Activated T-helper 17 cell treated with anti-CD3 and anti-CD28 coated beads, Interleukin-2, amount 50 U/mL, for 72 hours (primary cell): ENCODE results near the gene THSD7A. TPM values are rescaled to one million over a fixed set of nuclear protein-coding genes. Genes with fewer than 3 reads are reported as not detected.

Experiments used
- ATAC-seq: fragments of 150-1000 bp; cut with Tn5 transposase; replicated peaks from 2 replicates; pipeline ENCODE4 v1.10.0; 2021; ENCODE audit warnings: mild to moderate bottlenecking, moderate library complexity
- H3K27ac Mint-ChIP-seq: one replicate; pipeline ENCODE4 v1.8.0; 2022; ENCODE audit warnings: mixed read lengths
- H3K27me3 Mint-ChIP-seq: one replicate; pipeline ENCODE4 v1.8.0; 2022; ENCODE audit warnings: mixed read lengths
- H3K36me3 Mint-ChIP-seq: one replicate; pipeline ENCODE4 v1.8.0; 2022; ENCODE audit warnings: low read depth, mild to moderate bottlenecking, mixed read lengths
- H3K4me1 Mint-ChIP-seq: one replicate; pipeline ENCODE4 v1.8.0; 2022; ENCODE audit warnings: mixed read lengths
- H3K4me3 Mint-ChIP-seq: one replicate; pipeline ENCODE4 v1.8.0; 2022; ENCODE audit warnings: mild to moderate bottlenecking, mixed read lengths
- H3K9me3 Mint-ChIP-seq: one replicate; pipeline ENCODE4 v1.8.0; 2022; ENCODE audit warnings: mixed read lengths
- total RNA-seq, 2 donors: library from RNA; stranded (reverse); gene quantifications; one replicate each; pipeline ENCODE4 v1.2.3, GENCODE V29; 2022

The THSD7A gene
- total RNA-seq, 2 donors from 2014 or later, result 0.02 to 0.82 TPM

GRCh38 chr7:11831156-11831735, 752 bp downstream of the THSD7A start:
- Mint-ChIP-seq H3K27me3 (peaks cover 46% of the 10 kb centered on the region), H3K36me3 (no peaks in the 10 kb centered on the region), H3K9me3 (no peaks in the 10 kb centered on the region), H3K4me1 (peaks cover 6% of the 10 kb centered on the region), H3K4me3 (peak overlapping the region; percentile 35), H3K27ac (no peak overlapping the region)
- no peak for ATAC-seq

GRCh38 chr7:11830582-11831155, 1.3 kb downstream of the THSD7A start:
- ATAC-seq, result peak; percentile 60
- Mint-ChIP-seq H3K36me3 (no peaks in the 10 kb centered on the region), H3K4me1 (peaks cover 6% of the 10 kb centered on the region), H3K9me3 (no peaks in the 10 kb centered on the region), H3K27me3 (peaks cover 46% of the 10 kb centered on the region), H3K27ac (no peak overlapping the region), H3K4me3 (peak overlapping the region; percentile 35)

- Mint-ChIP-seq H3K27ac (no peak overlapping the region), H3K27me3 (peaks cover 46% of the 10 kb centered on the region), H3K36me3 (no peaks in the 10 kb centered on the region), H3K4me3 (no peak overlapping the region), H3K9me3 (no peaks in the 10 kb centered on the region), H3K4me1 (peaks cover 6% of the 10 kb centered on the region)
- ATAC-seq, result no peak
These were observed 2.0 kb downstream of the THSD7A start for GRCh38 chr7:11829954-11830353.

GRCh38 chr7:11819947-11820346, 12.1 kb downstream of the THSD7A start:
- no peaks in the 10 kb centered on the region for H3K36me3 Mint-ChIP-seq

GRCh38 chr7:11819271-11819670, 12.7 kb downstream of the THSD7A start:
- H3K4me3 Mint-ChIP-seq, result no peak overlapping the region
- H3K4me1 Mint-ChIP-seq, result no peaks in the 10 kb centered on the region
- H3K36me3 Mint-ChIP-seq, result no peaks in the 10 kb centered on the region
- peaks cover 7% of the 10 kb centered on the region for H3K9me3 Mint-ChIP-seq
- H3K27me3 Mint-ChIP-seq, result no peaks in the 10 kb centered on the region
- ATAC-seq, result no peak
- no peak overlapping the region for H3K27ac Mint-ChIP-seq

More at GRCh38 chr7:11819947-11820346, 12.1 kb downstream of the THSD7A start:
- no peak for ATAC-seq
- Mint-ChIP-seq H3K27ac (no peak overlapping the region), H3K4me3 (no peak overlapping the region), H3K9me3 (peaks cover 7% of the 10 kb centered on the region), H3K27me3 (no peaks in the 10 kb centered on the region), H3K4me1 (no peaks in the 10 kb centered on the region)

- H3K27me3 Mint-ChIP-seq, result no peaks in the 10 kb centered on the region
- ATAC-seq, result no peak
- H3K4me1 Mint-ChIP-seq, result no peaks in the 10 kb centered on the region
- H3K4me3 Mint-ChIP-seq, result no peak overlapping the region
- H3K36me3 Mint-ChIP-seq, result no peaks in the 10 kb centered on the region
- H3K9me3 Mint-ChIP-seq, result peaks cover 7% of the 10 kb centered on the region
- no peak overlapping the region for H3K27ac Mint-ChIP-seq
These were observed 13.7 kb downstream of the THSD7A start for GRCh38 chr7:11818281-11818680.

- Mint-ChIP-seq H3K27me3 (no peaks in the 10 kb centered on the region), H3K27ac (no peak overlapping the region), H3K4me3 (no peak overlapping the region), H3K36me3 (no peaks in the 10 kb centered on the region), H3K9me3 (peaks cover 7% of the 10 kb centered on the region), H3K4me1 (no peaks in the 10 kb centered on the region)
- ATAC-seq, result no peak
These were observed 14.8 kb downstream of the THSD7A start for GRCh38 chr7:11817111-11817740.

- H3K4me1 Mint-ChIP-seq, result no peaks in the 10 kb centered on the region
- no peak overlapping the region for H3K27ac Mint-ChIP-seq
- H3K27me3 Mint-ChIP-seq, result no peaks in the 10 kb centered on the region
- no peaks in the 10 kb centered on the region for H3K9me3 Mint-ChIP-seq
- H3K4me3 Mint-ChIP-seq, result no peak overlapping the region
- H3K36me3 Mint-ChIP-seq, result no peaks in the 10 kb centered on the region
- ATAC-seq, result no peak
These were observed 20.3 kb downstream of the THSD7A start for GRCh38 chr7:11811709-11812108.

GRCh38 chr7:11810043-11810625, 21.9 kb downstream of the THSD7A start:
- ATAC-seq, result no peak

GRCh38 chr7:11807000-11807399, 25.0 kb downstream of the THSD7A start:
- no peak overlapping the region for H3K4me3 Mint-ChIP-seq
- no peaks in the 10 kb centered on the region for H3K36me3 Mint-ChIP-seq
- no peak for ATAC-seq
- H3K4me1 Mint-ChIP-seq, result no peaks in the 10 kb centered on the region
- no peaks in the 10 kb centered on the region for H3K9me3 Mint-ChIP-seq
- no peak overlapping the region for H3K27ac Mint-ChIP-seq
- H3K27me3 Mint-ChIP-seq, result no peaks in the 10 kb centered on the region

More at GRCh38 chr7:11810043-11810625, 21.9 kb downstream of the THSD7A start:
- Mint-ChIP-seq H3K36me3 (no peaks in the 10 kb centered on the region), H3K4me1 (no peaks in the 10 kb centered on the region), H3K27me3 (no peaks in the 10 kb centered on the region), H3K4me3 (no peak overlapping the region), H3K27ac (no peak overlapping the region), H3K9me3 (no peaks in the 10 kb centered on the region)

GRCh38 chr7:11804621-11805020, 27.4 kb downstream of the THSD7A start:
- H3K9me3 Mint-ChIP-seq, result no peaks in the 10 kb centered on the region
- H3K27me3 Mint-ChIP-seq, result no peaks in the 10 kb centered on the region
- no peak overlapping the region for H3K27ac Mint-ChIP-seq
- ATAC-seq, result no peak
- no peak overlapping the region for H3K4me3 Mint-ChIP-seq
- no peaks in the 10 kb centered on the region for H3K4me1 Mint-ChIP-seq
- no peaks in the 10 kb centered on the region for H3K36me3 Mint-ChIP-seq

- no peaks in the 10 kb centered on the region for H3K36me3 Mint-ChIP-seq
- H3K4me3 Mint-ChIP-seq, result no peak overlapping the region
- no peaks in the 10 kb centered on the region for H3K27me3 Mint-ChIP-seq
- no peaks in the 10 kb centered on the region for H3K9me3 Mint-ChIP-seq
- H3K4me1 Mint-ChIP-seq, result no peaks in the 10 kb centered on the region
- ATAC-seq, result no peak
- H3K27ac Mint-ChIP-seq, result no peak overlapping the region
These were observed 36.8 kb downstream of the THSD7A start for GRCh38 chr7:11795231-11795630.

- Mint-ChIP-seq H3K27ac (no peak overlapping the region), H3K27me3 (no peaks in the 10 kb centered on the region), H3K4me1 (no peaks in the 10 kb centered on the region), H3K36me3 (no peaks in the 10 kb centered on the region), H3K4me3 (no peak overlapping the region), H3K9me3 (no peaks in the 10 kb centered on the region)
- ATAC-seq, result no peak
These were observed 39.8 kb downstream of the THSD7A start for GRCh38 chr7:11792166-11792565.

GRCh38 chr7:11788568-11788967, 43.4 kb downstream of the THSD7A start:
- Mint-ChIP-seq H3K36me3 (no peaks in the 10 kb centered on the region), H3K4me1 (no peaks in the 10 kb centered on the region), H3K4me3 (no peak overlapping the region), H3K27ac (no peak overlapping the region), H3K9me3 (no peaks in the 10 kb centered on the region), H3K27me3 (no peaks in the 10 kb centered on the region)
- no peak for ATAC-seq

- Mint-ChIP-seq H3K9me3 (no peaks in the 10 kb centered on the region), H3K36me3 (no peaks in the 10 kb centered on the region), H3K4me1 (no peaks in the 10 kb centered on the region), H3K4me3 (no peak overlapping the region), H3K27ac (no peak overlapping the region), H3K27me3 (no peaks in the 10 kb centered on the region)
- ATAC-seq, result no peak
These were observed 44.5 kb downstream of the THSD7A start for GRCh38 chr7:11787534-11787933.
